ENCODE data around the gene ACTN3.

DNA sequence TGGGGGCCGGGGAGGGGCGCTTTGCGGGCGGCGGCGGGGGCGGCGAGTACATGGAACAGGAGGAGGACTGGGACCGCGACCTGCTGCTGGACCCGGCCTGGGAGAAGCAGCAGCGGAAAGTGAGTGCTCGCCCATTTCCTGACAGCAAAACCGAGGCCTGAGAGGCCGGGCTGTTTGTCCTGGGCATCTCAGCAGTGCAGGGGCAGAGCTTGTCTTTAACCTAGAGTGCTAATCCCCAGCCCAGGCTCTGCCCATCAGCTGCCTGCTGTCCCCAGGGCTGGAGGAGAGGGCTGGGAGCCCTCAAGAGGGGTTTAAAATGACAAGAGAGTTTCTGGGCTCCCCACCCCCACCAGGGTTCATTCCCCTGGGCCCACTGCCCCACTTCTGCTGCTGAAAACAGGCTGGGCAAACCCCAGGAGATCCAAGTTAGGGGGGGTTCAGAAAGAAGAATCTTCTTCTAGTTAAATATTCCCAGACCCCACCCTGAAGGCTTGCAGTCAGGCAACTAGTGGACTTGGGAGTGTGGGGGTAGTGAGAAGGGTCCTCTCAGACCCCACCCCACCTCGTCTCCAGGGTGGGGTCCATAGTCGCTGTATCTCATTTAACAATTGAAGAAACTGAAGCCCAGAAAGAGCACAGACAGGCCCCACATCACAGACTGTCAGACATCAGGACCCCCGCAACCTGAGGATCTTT, 411 bp downstream of the ACTN3 start:
- no peak for TF ChIP-seq TAF1 (IDR thresholded peaks at IDR 0.05; ENCODE audit: borderline replicate concordance, insufficient read depth, low read length)
- TF ChIP-seq POLR2AphosphoS5 (IDR thresholded peaks at IDR 0.05; ENCODE audit: low read depth, low read length): no peak
- TF ChIP-seq, protein P1, sequence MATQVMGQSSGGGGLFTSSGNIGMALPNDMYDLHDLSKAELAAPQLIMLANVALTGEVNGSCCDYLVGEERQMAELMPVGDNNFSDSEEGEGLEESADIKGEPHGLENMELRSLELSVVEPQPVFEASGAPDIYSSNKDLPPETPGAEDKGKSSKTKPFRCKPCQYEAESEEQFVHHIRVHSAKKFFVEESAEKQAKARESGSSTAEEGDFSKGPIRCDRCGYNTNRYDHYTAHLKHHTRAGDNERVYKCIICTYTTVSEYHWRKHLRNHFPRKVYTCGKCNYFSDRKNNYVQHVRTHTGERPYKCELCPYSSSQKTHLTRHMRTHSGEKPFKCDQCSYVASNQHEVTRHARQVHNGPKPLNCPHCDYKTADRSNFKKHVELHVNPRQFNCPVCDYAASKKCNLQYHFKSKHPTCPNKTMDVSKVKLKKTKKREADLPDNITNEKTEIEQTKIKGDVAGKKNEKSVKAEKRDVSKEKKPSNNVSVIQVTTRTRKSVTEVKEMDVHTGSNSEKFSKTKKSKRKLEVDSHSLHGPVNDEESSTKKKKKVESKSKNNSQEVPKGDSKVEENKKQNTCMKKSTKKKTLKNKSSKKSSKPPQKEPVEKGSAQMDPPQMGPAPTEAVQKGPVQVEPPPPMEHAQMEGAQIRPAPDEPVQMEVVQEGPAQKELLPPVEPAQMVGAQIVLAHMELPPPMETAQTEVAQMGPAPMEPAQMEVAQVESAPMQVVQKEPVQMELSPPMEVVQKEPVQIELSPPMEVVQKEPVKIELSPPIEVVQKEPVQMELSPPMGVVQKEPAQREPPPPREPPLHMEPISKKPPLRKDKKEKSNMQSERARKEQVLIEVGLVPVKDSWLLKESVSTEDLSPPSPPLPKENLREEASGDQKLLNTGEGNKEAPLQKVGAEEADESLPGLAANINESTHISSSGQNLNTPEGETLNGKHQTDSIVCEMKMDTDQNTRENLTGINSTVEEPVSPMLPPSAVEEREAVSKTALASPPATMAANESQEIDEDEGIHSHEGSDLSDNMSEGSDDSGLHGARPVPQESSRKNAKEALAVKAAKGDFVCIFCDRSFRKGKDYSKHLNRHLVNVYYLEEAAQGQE (IDR thresholded peaks at IDR 0.05; ENCODE audit: insufficient read depth in 1 of 2, low read depth in 2 of 2, low read length in 2 of 2): no peak

Data from PFSK-1 (cell line).